G401.6 (cell line): Measurements from ENCODE around the gene BMF.
"Not testable (repeated sequence)": the region's sequence is repeated elsewhere in the genome, so short reads cannot be mapped to it uniquely, and the experiment has no call there.

Experiments used
- FAIRE-seq: peaks from 2 replicates; lab custom pipeline; 2012; peaks lifted over from hg19 to GRCh38; lab: Jason Lieb, UNC

Gene BMF

DNA sequence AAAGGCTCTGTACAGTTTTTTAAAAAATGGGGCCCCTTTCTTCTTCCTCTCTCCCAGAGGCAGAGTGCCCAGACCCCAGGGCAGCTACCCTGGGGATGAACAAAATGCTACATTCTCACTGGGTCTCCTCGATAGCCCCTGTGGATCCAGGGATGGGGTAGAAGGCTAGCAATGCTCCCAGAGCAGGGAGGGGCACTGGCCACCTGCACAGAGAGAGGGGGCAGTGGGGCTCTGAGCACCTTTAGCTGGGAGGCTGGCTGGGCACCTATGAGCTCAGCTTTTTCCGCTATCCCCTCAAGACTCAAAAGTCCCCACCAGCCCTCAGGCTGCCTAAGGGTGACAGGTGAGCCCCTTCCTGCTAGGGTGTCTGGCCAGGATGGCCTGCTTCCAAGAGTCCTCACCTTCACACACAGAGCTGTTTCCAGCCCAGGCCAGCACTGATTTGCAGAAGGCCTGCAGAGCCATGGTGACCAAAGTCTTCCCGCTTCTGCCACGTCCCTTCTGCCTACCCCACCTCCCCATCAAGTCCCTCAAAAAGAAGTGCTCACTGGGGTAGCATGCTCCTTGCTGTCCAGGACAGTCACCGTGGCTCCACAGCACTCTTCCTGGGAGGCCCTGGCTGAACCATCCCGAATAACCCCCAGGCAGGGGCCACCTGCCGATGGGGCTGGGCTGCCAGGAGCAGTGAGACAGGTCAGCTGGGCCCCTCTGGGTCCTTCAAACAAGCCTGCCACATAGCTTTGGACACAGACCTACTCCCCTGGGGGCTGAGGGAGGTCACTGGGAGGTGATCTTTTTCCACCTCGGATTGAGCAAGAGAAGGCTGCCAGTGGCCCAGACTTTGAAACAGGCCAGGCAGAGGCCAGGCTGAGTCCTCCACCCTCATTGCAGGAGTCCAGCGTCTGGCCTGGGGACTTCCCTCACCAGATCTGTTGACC, 20.4 kb downstream of the BMF start:
- no peak for FAIRE-seq

DNA sequence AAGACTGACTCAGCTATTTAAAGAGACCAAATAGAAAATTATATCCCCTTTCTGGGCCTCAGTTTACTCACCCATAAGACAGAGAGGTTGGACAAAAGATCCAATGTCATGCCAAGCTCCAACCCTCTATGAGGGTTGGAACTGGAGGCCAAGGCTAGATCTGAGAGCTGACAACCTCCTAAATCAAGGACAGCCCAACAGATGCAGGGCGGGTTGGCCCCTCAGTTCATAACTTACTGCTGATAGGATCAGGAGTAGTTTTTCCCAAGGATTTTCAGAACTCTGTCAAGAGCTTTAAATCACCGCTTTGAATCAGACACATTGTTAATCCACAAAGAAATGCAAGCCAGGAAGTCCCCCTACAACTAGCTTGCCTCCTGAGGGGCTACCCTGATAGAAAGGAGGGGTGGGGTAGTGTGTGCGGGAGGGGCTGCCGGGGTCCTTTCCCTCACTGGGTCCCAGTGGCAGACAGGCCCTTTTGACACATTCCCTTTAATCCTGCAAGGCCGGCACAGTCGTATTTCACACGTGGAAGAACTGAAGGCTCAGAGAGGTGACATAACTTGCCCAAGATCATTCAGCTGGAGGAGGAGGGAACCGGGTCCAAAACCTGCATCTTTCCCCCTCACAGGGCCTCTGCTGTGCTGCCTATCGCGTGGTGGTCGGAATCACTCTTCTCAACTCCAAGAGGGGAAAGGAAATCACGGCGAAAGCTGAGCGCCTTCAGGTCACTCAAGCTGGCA, 21.4 kb downstream of the BMF start:
- FAIRE-seq, result no peak

DNA sequence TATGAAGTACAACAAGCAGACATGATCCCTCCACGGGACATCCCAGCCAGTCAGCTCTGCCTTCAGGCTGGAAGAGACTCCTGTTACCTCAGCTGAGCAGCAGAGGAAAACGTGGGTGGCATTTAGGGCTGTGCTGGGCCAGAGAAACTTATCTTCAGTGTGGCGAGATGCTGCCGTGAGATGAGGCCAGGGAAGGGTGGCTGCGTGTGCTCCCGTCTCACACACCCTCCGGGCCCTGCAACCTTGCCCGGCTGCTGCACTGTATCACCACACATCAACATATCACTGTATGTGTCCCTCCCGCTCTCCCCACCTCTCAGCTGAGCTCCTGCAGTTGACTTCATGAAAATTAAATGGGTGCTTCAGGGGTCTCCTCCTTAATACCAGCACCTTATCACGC, 23.4 kb downstream of the BMF start:
- FAIRE-seq, result no peak

DNA sequence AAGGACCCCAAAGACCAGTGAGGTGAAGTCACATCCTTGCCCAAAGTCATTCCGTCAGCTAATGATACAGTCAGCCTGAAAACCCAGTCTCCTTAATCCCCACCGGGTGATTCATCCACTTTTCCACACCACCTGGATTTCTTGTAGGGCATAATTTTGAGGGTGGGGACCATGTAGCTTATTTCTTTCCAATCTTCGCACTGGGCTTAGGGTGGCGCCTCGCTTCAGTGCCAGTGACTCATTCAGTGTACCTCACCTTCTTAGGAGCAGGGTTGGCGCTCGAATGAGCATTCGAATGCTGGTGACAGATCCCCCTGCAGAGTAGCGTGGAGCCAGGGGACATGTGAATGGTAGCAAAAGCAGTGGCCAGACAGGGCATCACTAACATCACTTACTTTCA, 24.0 kb downstream of the BMF start:
- FAIRE-seq, result no peak

DNA sequence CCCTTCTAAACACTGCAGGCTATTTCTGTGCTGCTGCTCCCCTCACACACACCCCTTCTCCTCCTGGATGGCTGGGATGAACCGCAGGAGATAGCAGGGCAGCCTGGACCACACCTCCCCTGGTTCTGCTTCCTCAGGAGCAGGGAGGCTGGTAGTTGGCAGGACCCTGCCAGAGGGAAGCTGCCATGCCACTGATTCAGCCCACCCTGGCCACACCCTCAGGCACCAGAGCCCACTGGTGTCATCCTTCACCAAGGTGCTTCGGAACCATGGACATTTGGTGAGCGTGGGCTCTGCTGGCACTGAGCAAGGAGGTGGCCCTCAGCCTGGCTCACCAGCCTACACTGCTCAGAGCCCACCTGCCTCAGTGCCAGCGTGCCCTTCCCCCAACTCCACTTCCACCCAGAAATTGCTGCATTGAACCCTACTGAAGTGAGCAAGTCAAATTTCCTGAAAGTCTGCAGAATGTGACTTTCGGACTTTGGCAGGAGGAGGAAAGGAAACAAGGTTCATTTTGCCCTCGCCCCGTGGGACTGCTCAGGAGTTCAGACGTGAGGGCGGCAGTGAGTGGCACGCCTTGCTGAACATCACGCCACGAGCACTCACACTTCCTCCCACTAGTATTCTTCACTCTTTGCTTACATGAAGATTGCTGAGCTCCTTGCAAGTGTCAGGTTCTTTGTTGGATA, 26.3 kb downstream of the BMF start:
- FAIRE-seq, result no peak

DNA sequence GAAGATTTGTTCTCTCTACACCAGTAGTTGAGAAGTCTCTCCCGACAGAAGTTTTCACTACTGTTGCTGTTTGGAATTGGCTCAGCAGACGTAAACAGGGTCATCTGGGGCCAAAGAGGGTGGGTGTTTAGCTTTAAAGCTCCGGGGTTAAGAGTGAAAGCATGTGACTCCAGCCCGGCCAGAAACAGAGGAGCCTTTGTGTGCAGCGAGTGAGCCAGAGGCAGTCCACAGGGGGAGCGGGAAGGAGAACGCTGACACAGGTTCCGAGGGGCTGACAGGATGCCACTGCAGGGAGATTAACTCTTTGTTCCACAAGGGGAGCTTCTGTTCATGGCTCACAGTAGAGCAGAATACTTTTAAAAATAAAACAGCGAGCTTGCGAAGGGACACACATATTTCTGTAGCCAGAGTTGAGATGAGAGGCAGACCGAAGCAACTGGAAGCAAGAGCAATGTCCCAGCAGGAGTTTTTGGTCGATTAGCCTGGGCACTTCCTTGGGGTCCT, 26.9 kb downstream of the BMF start:
- FAIRE-seq, result no peak

DNA sequence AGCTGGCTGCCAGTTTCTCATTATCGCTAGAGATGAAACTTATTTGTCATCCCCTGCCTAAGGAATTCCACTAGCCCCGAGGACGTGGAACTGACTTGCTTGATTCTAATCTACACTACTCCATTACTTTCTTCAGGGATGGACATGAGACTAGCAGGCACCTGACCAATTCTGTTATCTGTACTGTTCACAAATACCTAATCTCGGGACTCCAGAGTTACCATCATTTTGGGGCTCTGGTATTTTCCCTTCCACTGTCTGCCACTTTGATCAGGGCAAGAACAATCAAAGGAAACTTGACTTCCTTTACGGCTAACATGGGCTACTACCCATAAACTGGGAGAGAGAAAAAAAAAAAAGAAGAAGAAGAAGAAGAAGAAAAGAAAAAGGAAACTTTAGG, 27.8 kb downstream of the BMF start:
- FAIRE-seq, result no peak

DNA sequence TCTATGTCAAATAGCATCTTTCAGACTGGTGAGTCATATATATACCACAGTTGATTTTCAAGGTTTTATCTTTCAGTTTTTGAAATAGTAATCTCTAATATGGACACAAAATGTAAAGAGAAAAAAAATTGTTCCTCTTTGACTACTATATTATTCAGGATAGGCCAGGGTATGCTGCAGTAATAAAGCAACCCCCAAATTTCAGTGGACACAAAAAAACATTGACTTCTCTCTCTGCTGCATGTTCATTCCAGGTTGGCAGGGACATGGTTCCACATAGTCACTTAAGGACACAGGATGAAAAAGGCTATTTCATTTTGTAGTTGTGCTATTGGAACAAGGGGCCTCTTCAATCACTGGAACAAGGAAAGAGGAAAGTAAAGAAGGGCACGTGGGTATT, 28.6 kb downstream of the BMF start:
- no peak for FAIRE-seq

DNA sequence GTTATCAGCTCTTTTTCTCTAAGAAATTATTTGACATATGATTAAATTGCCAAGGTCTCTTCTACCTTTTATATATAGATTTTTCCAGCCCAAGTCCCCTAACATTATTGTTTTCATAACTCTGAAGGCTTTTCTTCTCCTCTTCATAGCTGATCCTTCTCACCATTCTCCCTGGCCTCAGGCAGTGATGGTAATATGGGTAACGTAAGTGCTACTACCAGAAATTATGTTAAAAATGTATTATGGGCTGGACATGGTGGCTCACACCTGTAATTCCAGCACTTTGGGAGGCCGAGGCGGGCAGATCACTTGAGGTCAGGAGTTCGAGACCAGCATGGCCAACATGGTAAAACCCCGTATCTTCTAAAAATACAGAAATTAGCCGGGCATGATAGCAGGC, 29.2 kb downstream of the BMF start:
- no peak for FAIRE-seq

DNA sequence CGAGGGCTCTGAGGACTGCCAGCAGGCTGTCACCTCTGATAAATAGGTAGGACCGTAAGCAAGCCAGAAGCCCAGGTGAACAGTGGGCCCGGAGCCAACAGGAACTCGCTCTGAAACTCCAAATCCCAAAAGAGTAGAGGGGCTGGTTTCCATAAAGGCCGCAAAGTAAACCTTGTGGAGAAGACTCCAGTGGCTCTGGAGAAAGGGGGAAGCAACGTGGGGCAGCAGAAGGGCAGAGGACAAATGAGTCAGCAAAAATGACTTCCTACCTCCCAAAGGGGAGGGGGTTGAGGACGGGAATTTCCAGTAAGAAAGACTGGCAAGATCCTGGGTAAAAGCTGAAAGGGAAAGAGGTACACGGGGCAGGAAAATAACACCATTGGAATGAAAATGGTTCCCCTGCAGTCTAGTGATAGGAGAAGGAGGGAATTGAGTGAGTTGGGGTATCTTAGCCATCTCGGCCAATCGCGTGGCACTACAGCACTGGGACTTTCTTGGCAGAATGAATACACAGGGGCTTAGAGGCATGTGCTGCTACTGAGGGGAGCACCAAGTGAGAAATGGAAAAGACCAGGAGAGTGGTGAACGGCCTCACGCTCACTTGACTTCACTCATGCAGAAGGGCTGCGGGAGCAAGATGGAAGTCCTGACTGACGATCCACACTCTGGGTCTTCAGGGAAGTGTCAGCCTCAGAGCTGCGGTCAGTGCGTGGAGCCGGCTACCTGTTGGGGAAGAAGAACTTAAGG, 33.2 kb downstream of the BMF start:
- FAIRE-seq, result no peak

DNA sequence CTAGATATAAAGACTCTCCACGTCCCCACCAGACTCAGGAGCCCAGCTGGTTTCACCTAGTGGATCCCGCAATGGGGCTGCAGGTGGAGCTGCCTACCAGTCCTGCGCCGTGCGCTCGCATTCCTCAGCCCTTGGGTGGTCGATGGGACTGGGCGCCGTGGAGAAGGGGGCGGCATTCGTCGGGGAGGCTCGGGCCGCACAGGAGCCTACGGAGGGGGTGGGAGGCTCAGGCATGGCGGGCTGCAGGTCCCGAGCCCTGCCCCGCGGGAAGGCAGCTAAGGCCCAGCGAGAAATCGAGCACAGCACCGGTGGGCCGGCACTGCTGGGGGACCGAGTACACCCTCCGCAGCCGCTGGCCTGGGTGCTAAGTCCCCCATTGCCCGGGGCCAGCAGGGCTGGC, 34.0 kb downstream of the BMF start:
- not testable (repeated sequence) for FAIRE-seq

DNA sequence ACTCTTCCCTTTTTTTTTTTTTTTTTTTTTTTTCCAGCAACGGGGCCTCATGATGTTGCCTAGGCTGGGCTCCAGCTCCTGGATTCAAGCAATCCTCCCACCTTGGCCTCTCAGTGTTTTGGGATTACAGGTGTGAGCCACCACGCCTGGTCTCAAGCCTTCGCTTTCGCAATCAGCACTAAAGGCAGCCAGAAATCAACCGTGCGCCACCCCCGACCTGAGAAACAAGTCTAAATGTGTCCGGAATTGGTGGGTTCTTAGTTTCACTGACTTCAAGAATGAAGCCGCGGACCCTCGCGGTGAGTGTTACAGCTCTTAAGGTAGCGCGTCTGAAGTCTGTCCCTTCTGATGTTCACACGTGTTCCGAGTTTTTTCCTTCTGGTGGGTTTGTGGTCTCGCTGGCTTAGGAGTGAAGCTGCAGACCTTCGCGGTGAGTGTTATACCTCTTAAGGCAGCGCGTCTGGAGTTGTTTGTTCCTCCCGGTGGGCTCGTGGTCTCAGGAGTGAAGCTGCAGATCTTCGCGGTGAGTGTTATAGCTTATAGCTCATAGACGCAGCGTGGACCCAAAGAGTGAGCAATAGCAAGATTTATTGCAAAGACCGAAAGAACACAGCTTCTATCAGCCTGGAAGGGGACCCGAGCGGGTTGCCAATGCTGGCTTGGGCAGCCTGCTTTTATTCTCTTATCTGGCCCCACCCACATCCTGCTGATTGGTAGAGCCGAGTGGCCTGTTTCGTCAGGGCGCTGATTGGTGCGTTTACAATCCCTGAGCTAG, 34.8 kb downstream of the BMF start:
- FAIRE-seq, result not testable (repeated sequence)

DNA sequence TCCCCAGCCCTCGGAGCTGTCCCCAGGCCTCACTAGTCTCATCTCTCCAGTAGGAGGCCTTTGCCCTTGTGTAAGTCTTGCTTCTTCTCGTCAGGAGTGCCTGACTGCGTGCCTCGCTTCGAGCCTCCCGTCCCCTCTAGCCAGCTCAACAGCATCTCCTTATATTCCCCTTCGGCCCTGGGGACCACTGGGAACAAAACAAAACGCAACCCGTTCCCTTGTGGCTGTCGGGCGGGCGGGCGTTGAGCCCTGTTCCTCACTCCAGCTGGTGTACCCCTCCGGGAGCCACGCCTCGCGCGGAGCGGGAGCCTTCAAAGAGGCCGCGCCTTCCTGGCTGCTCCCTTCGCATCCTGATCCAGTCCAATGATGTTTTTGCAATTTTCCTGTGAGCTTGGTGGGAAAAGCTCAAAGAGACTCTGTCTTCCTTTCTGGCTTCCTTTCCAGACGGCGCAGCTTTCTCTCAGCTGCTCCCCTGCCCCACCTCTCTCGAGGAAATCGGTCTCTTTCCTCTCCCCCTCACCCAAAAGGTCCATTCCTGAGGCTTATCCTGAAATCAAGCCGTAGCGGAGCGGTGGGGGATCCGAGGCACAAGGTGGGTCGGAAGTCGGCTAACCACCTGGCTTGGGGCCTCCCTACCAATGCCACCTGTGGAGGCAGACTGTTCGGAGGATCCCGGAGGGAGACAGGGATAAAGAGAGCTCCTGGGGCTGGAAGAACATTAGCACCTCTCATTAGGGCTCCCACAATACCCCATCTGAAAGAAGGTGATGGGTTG, 36.3 kb downstream of the BMF start:
- no peak for FAIRE-seq

DNA sequence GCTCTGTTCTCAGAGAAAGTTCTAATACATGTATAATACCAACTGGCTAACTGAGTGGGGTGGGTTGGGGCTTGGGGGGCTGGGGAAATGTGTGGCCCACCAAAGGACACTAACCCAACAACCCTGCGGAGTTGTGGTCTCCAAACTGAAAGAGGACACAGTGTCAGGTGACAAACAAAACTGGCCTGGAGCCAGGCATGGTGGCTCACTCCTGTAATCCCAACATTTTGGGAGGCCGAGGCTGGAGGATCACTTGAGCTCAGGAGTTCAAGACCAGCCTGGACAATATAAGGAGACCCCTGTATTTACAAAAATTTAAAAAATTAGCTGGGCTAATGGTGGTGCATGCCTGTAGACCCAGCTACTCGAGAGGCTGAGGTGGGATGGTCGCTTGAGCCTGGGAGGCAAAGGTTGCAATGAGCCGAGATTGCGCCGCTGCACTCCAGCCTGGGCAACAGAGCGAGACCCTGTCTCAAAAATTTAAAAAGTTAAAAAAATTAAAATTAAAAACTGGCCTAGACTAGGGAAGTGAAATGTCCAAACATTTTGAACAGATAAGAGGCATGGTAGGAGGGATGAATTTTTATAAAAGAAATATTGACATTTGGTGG, 38.0 kb downstream of the BMF start:
- no peak for FAIRE-seq

DNA sequence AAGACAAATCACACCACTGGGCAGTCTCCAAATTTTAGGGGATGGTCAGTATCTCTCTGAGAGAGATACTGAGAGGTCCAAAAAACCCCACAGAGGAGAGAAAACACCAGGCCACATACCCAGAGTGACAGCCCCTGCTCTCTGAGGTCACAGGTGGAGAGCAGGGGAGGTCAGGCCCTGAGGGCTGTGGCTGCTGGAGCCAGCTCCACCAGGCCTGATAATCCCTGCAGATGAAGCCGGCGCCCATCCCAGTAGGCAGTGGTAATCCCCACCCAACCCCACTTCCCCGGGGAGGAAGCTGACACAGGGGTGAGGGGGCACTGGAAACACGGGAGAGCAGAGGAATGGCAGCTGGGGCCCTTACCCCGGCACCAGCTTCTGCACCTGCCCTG, 38.5 kb downstream of the BMF start:
- FAIRE-seq, result no peak

DNA sequence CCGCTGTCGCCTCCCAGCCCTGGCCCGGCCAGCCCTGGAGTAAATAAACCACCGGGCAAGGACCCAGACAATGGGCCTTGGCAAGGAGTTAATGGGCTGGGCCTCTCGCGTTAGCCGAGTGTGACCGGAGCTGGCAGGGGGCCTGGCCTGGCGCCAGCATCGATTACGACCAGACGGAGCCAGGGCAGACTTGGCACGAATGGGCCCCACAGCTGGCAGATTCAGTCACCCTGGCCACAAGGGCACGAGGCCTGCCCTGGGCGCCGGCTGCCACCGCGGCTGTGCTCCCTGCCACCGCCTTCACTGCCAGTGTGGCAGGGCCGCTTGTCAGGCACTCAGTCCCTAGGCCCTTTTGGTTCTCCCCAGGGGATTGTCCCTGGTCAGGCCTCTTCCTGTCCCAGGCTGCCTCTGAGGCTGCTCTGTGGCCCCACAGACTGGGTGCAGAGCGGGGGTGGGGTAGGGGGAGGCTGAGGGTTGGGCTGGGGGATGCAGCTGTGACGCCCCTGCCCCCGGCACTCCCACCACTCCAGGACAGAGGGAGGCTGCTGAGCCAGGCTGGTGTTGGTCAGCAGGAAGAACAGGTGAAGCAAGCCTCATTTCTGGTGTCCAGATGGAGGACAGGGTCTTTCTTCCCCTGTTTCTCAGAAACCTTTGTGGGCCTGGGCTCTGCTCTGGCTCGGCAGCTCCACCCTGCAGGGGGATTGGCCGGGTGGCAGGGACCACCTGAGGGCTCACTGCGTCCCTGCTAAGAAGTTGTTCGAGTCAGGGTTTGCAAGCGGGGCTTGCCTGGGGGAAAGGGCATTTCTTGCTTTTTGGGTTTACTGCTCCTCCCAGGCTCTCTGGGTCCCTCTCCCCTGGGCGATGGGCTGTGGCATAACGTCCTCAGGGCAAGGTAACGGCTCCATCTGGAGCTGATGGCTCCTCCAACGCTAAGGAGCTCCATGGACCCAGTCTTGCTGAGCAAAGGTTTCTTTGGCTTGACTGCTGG, 39.2 kb downstream of the BMF start:
- no peak for FAIRE-seq

DNA sequence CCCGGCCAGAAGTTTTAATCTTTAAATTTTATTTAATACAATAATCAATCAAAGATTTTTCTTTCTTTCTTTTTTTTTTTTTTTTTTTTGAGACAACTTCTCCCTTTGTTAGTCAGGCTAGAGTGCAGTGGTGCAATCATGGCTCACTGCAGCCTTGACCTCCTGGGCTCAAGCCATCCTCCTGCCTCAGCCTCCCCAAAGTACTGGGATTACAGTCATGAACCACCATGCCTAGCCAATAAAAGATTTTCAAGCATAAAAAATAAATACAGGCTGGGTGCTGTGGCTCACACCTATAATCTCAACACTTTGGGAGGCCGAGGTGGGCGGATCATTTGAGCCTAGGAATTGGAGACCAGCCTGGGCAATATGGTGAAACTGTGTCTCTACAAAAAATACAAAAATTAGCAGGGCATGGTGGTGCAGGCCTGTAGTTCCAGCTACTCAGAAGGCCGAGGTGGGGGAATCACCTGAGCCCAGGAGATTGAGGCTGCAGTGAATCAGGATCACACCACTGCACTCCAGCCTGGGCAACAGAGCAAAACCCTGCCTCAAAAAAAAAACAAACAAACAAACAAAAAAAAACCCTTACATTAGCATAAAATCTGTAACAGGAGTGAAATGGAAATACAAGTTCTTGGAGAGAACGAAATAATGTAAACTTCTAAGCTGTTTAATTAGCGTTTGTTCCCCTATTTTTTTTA, 40.6 kb downstream of the BMF start:
- no peak for FAIRE-seq

DNA sequence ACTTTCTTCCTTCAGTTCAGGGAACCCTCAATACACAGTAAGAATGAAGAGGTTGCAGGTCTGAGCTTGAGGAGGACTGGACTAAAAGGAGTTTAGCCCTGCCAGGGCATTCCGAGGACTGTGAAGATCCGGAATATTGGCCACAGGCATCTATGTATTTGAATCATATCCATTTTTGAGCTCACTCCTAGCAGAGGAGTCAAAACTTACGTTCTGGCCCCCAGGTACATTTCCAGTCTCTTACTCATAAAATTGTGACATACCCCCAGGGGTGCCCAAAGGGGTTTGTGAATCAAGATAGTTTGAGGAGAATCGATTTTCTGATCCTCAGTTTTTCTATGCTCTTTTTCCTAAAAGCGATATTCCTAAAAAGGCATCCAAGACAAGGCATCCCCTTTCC, 42.1 kb downstream of the BMF start:
- no peak for FAIRE-seq
